Coronary artery (tissue), 2 donors: ENCODE data around the gene RFTN1.

Experiments
- DNase-seq: peaks from one replicate; pipeline ENCODE4 v3.0.0-alpha.2; 2017; ENCODE audit warnings: low spot score
- H3K27ac ChIP-seq, 2 donors: fragments of 200-600 bp; sonication (generic); one replicate each; pipeline ENCODE4 v1.5.1; 2016 to 2019
- H3K4me3 ChIP-seq: fragments of 200-600 bp; sonication (generic); 2 replicates; pipeline ENCODE4 v1.5.1; 2016; ENCODE audit warnings: mild to moderate bottlenecking, moderate library complexity
- TF ChIP-seq, protein P1 (sequence below): fragments of 200-600 bp; sonication (generic); IDR thresholded peaks from one replicate; pipeline ENCODE4 v1.5.1; 2019; ENCODE audit warnings: antibody characterized with exemption

Gene RFTN1

DNA sequence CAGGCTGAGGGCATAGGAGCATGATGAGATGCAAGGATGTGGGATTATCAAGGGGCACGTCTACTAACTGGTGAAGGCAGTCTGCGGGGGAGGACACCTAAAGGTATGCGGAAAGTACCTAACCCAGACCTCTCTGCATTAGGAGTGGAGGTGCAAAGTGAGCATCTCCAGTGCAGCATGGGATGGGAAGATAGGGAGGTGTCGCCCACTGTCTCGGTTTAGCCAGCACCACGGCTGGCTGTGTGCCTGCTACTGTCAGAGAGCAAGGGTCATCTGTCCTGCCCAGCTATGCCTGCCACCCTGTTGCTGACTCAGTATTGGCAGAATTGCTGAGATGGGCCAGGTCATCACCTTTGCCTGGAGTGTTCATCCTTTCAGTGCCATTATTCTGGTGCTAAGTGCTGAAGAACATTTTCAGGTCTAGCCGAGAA, 208.4 kb downstream of the RFTN1 start:
- no peak for DNase-seq
- Histone ChIP-seq H3K4me3 (no peak overlapping the region), H3K27ac (no peak overlapping the region)
- TF ChIP-seq, protein P1, sequence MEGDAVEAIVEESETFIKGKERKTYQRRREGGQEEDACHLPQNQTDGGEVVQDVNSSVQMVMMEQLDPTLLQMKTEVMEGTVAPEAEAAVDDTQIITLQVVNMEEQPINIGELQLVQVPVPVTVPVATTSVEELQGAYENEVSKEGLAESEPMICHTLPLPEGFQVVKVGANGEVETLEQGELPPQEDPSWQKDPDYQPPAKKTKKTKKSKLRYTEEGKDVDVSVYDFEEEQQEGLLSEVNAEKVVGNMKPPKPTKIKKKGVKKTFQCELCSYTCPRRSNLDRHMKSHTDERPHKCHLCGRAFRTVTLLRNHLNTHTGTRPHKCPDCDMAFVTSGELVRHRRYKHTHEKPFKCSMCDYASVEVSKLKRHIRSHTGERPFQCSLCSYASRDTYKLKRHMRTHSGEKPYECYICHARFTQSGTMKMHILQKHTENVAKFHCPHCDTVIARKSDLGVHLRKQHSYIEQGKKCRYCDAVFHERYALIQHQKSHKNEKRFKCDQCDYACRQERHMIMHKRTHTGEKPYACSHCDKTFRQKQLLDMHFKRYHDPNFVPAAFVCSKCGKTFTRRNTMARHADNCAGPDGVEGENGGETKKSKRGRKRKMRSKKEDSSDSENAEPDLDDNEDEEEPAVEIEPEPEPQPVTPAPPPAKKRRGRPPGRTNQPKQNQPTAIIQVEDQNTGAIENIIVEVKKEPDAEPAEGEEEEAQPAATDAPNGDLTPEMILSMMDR: no peak

DNA sequence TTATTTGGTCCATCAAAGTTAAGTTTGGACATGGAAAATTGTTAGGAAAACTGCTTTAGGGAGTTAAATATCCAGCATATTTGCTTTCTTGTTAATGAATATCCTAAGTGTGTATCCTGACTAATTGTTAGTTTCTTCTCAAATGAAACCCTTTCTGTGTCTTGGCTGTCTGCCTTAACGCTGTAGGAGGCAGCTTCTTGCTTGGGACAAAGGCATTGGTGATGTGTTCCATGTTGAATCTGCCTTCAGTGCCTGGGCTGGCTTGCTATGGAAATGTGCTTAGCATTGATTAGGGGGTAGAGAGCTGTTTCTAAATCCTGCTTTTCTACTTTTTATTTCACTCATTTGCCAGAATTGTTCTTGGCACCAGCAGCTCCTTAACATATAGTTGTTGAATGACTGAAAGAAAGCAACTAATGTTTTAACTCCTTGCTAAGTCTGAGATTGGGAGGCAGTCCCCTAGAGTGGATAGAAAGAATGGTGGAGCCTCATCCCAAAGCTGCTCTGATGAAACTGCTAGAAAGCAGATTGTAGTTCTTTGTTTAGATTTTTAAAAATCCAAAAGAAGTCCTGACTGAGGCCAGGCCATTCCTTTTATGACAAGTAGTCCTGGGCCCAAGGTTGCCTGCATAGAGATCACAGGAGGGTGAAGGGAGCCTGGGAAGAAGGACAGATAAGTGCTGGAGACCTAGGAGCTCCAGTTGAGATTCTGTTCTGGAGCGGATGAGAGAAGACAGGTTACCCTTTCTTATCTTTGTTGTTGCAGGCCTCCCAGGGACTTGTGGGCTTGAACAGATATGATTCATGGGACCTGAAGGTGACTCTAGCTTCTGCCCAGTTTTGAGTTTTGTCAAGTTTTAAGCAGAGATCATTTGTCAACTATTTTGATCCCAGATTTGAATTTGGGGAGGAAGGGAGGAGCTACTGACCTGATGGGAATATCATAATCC, 209.2 kb downstream of the RFTN1 start:
- H3K27ac ChIP-seq: no peak overlapping the region
- no peak overlapping the region for H3K4me3 ChIP-seq
- TF ChIP-seq, protein P1: no peak
- no peak for DNase-seq

DNA sequence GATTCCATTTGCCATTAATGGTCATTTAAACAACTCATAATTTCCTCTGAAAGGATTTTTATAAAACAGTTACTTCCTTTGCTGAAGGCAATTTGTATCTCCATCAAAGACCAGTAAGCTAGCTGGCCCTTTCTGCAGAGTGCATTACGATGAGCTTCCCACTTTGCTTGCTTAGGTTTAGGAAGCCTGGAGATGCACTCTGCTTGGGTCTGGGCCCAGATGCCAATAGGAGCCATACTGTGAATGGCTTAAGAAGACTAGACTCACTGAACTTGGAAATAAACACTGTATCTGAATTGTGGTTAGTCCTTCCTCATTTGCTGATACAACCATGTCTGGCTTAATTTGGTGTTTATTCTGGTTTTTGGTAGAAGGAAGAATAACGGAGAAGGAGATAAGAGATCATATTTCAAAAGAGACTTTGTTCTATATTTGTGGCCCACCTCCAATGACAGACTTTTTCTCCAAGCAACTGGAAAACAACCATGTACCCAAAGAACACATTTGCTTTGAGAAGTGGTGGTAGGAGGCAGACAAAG, 210.4 kb downstream of the RFTN1 start:
- TF ChIP-seq, protein P1: no peak
- Histone ChIP-seq H3K27ac (no peak overlapping the region), H3K4me3 (no peak overlapping the region)
- DNase-seq: no peak

DNA sequence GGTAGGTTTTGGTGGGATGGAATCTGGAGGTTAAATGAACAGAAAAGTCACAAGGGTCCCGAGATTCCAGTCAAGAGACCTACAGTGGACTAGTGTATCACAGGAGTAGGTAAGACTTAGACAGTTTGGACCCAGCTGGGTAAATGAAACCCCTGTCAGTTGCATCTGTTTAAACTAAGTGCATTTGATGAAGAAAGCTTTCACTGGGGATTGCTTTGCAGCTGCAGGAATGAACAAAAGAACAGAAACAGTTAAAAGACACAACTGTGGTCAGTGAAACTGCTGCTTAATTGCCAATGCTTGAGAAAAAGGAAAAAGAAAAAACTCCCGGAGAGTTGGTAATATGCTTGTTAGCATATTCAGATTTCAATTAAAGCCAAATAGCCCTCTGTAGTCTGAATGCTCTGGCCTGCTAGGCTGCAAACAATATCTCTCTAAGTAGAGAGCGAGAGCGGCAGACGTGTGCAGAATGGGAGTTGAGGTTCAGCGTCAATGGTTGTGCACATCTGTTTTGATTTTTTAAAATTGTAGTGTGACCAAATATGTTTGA, 211.3 kb downstream of the RFTN1 start:
- Histone ChIP-seq H3K27ac (no peak overlapping the region), H3K4me3 (no peak overlapping the region)
- TF ChIP-seq, protein P1: no peak
- no peak for DNase-seq

DNA sequence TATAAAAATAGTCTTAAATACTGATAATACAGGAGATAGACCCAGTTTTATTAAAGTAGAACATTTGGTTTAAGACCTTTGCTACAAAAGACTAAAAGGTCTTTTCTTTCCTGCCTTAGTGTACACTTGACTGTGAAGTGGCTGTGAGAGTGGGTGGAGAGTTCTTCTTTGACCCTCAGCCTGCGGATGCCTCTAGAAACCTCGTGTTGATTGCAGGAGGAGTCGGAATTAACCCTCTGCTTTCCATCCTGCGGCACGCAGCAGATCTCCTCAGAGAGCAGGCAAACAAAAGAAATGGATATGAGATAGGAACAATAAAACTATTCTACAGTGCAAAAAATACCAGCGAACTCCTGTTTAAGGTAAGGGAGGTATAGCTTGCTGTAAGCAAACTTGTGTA, 212.0 kb downstream of the RFTN1 start:
- Histone ChIP-seq H3K27ac (no peak overlapping the region), H3K4me3 (no peak overlapping the region)
- DNase-seq: no peak
- TF ChIP-seq, protein P1: no peak

DNA sequence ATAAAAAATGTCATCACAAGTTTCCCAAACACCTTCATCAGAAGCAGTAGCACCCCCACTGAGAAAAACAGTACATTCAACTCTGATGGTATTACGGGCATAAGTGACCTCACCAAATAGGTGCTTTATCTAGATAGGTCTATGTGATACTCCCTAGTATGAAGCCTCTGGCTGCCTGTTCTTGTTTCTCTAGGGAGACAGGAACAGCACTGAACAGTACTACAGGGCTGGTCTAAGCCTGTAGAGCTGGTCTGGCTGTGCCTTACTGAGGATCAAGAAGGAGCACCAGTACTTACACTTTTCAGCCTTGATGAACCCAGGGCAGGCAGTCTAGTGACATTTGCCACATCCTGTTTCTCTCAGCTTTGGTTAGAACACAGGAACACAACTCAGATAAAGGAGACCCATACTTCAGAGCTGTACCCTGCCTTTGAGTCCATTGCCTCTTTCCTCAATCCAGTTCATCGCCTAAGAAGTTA, 212.6 kb downstream of the RFTN1 start:
- TF ChIP-seq, protein P1: no peak
- Histone ChIP-seq H3K4me3 (no peak overlapping the region), H3K27ac (no peak overlapping the region)
- no peak for DNase-seq
